Activated T-cell treated with anti-CD3 and anti-CD28 coated beads for 48 hours (primary cell): ENCODE results near the gene HUS1.

Experiments
- DNase-seq: peaks from one replicate; pipeline ENCODE4 v3.0.0-alpha.2; 2020; ENCODE audit warnings: low read depth

Gene HUS1

GRCh38 chr7:47979832-47980181, 392 bp upstream of the HUS1 start:
- no peak for DNase-seq

- no peak for DNase-seq
Measured at GRCh38 chr7:47978790-47979144, 648 bp downstream of the HUS1 start.

GRCh38 chr7:47973739-47974138, 5.7 kb downstream of the HUS1 start:
- no peak for DNase-seq

- DNase-seq, result no peak
Measured at GRCh38 chr7:47970761-47971160, 8.7 kb downstream of the HUS1 start.

GRCh38 chr7:47968847-47969774, 10.3 kb downstream of the HUS1 start:
- DNase-seq, result peak; percentile 31

- DNase-seq, result no peak
Measured at GRCh38 chr7:47967708-47968107, 11.7 kb downstream of the HUS1 start.

GRCh38 chr7:47967123-47967522, 12.3 kb downstream of the HUS1 start:
- DNase-seq, result no peak

GRCh38 chr7:47965456-47965855, 14.0 kb downstream of the HUS1 start:
- DNase-seq, result no peak

- no peak for DNase-seq
Measured at GRCh38 chr7:47962262-47962661, 17.2 kb downstream of the HUS1 start.

GRCh38 chr7:47957156-47957555, 22.3 kb downstream of the HUS1 start:
- no peak for DNase-seq

- DNase-seq, result no peak
Measured at GRCh38 chr7:47956220-47956619, 23.2 kb downstream of the HUS1 start.

- no peak for DNase-seq
Measured at GRCh38 chr7:47954231-47954911, 25.0 kb downstream of the HUS1 start.

- DNase-seq, result no peak
Measured at GRCh38 chr7:47953822-47954221, 25.6 kb downstream of the HUS1 start.

- DNase-seq, result no peak
Measured at GRCh38 chr7:47952224-47952623, 27.2 kb downstream of the HUS1 start.

- DNase-seq, result no peak
Measured at GRCh38 chr7:47951374-47951773, 28.0 kb downstream of the HUS1 start.

- DNase-seq, result no peak
Measured at GRCh38 chr7:47950714-47951113, 28.7 kb downstream of the HUS1 start.

- no peak for DNase-seq
Measured at GRCh38 chr7:47949703-47950102, 29.7 kb downstream of the HUS1 start.

- no peak for DNase-seq
Measured at GRCh38 chr7:47948141-47948790, 31.1 kb downstream of the HUS1 start, which contains the start of gene PKD1L1. PKD1L1 (minus strand) TSS chr7:47948466; CDS start chr7:47948440, 26 bp downstream.

GRCh38 chr7:47947355-47947749, 32.1 kb downstream of the HUS1 start:
- no peak for DNase-seq

- no peak for DNase-seq
Measured at GRCh38 chr7:47946581-47947354, 32.6 kb downstream of the HUS1 start.

- DNase-seq, result peak; percentile 45
Measured at GRCh38 chr7:47945261-47946015, 34.0 kb downstream of the HUS1 start.
